H9 (cell line): ENCODE data around the gene TCF25. TPM values are rescaled to one million over a fixed set of nuclear protein-coding genes. Genes with fewer than 3 reads are reported as not detected.
A peak's percentile ranks its signal among the peaks of the same experiment; 100 is the strongest.

Experiments used
- DNase-seq: peaks from one replicate; pipeline ENCODE4 v3.0.0-alpha.2; 2017
- H2AFZ ChIP-seq: one replicate; pipeline ENCODE4 v1.6.1; 2013; ENCODE audit warnings: mild to moderate bottlenecking, low read length, control low read depth, moderate library complexity
- H2AK5ac ChIP-seq: 2 replicates; pipeline ENCODE4 v1.6.1; 2013; ENCODE audit warnings: low read length, control low read depth, mixed read lengths; ENCODE audit not compliant: insufficient read length
- H2BK120ac ChIP-seq: one replicate; pipeline ENCODE4 v1.6.1; 2013; ENCODE audit warnings: low read depth, mild to moderate bottlenecking, low read length, control low read depth, inconsistent platforms; ENCODE audit not compliant: poor library complexity, severe bottlenecking
- H2BK12ac ChIP-seq: 2 replicates; pipeline ENCODE4 v1.6.1; 2013; ENCODE audit warnings: low read length, control low read depth, mixed read lengths, low read depth; ENCODE audit not compliant: insufficient read length
- H2BK15ac ChIP-seq: 2 replicates; pipeline ENCODE4 v1.6.1; 2013; ENCODE audit warnings: low read depth, low read length, control low read depth
- H2BK20ac ChIP-seq: one replicate; pipeline ENCODE4 v1.6.1; 2013; ENCODE audit warnings: low read depth, mild to moderate bottlenecking, low read length, control low read depth, inconsistent platforms; ENCODE audit not compliant: poor library complexity, severe bottlenecking
- H2BK5ac ChIP-seq: 2 replicates; pipeline ENCODE4 v1.6.1; 2013; ENCODE audit warnings: low read length, control low read depth, mixed read lengths; ENCODE audit not compliant: insufficient read length
- H3K14ac ChIP-seq: 2 replicates; pipeline ENCODE4 v1.6.1; 2013; ENCODE audit warnings: low read length, control low read depth; ENCODE audit not compliant: insufficient read depth
- H3K18ac ChIP-seq: 2 replicates; pipeline ENCODE4 v1.6.1; 2013; ENCODE audit warnings: low read depth, mild to moderate bottlenecking, mixed read lengths, low read length, control low read depth; ENCODE audit not compliant: insufficient read length
- H3K23ac ChIP-seq: 2 replicates; pipeline ENCODE4 v1.6.1; 2013; ENCODE audit warnings: low read length, control low read depth, mixed read lengths, low read depth; ENCODE audit not compliant: insufficient read length
- H3K23me2 ChIP-seq: 2 replicates; pipeline ENCODE4 v1.6.1; 2013; ENCODE audit warnings: low read depth, mild to moderate bottlenecking, mixed read lengths, low read length, control low read depth; ENCODE audit not compliant: insufficient read length, poor library complexity, severe bottlenecking
- H3K27ac ChIP-seq: 2 replicates; pipeline ENCODE4 v1.5.1; 2013; ENCODE audit warnings: low read length, control low read depth, mixed read lengths, low read depth; ENCODE audit not compliant: insufficient read length
- H3K27me3 ChIP-seq: 2 replicates; pipeline ENCODE4 v1.6.1; 2013; ENCODE audit warnings: low read length, control low read depth, inconsistent platforms; ENCODE audit not compliant: insufficient read depth
- H3K4ac ChIP-seq: 2 replicates; pipeline ENCODE4 v1.6.1; 2013; ENCODE audit warnings: low read depth, mild to moderate bottlenecking, control low read depth, inconsistent platforms, low read length, moderate library complexity
- H3K4me1 ChIP-seq: 2 replicates; pipeline ENCODE4 v1.6.1; 2013; ENCODE audit warnings: low read length, control low read depth, inconsistent platforms; ENCODE audit not compliant: insufficient read depth
- H3K4me2 ChIP-seq: 2 replicates; pipeline ENCODE4 v1.6.1; 2013; ENCODE audit warnings: low read length, control low read depth, mixed read lengths; ENCODE audit not compliant: insufficient read length, insufficient read depth
- H3K56ac ChIP-seq: 2 replicates; pipeline ENCODE4 v1.6.1; 2013; ENCODE audit warnings: low read depth, mild to moderate bottlenecking, mixed read lengths, low read length, control low read depth; ENCODE audit not compliant: insufficient read length
- H3K79me1 ChIP-seq: 2 replicates; pipeline ENCODE4 v1.6.1; 2013; ENCODE audit warnings: low read depth, mild to moderate bottlenecking, moderate library complexity, low read length, control low read depth, inconsistent platforms; ENCODE audit not compliant: insufficient read depth, poor library complexity, severe bottlenecking
- H3K79me2 ChIP-seq: 2 replicates; pipeline ENCODE4 v1.6.1; 2013; ENCODE audit warnings: low read length, control low read depth, inconsistent platforms; ENCODE audit not compliant: insufficient read depth
- H3K9ac ChIP-seq: 2 replicates; pipeline ENCODE4 v1.6.1; 2013; ENCODE audit warnings: low read length, control low read depth, mixed read lengths; ENCODE audit not compliant: insufficient read length; ENCODE audit errors: extremely low read depth
- H3K9me3 ChIP-seq: one replicate; pipeline ENCODE4 v1.6.1; 2013; ENCODE audit warnings: low read depth, low read length, inconsistent platforms; ENCODE audit not compliant: control insufficient read depth
- H3T11ph ChIP-seq: one replicate; pipeline ENCODE4 v1.6.1; 2013; ENCODE audit warnings: mild to moderate bottlenecking, low read length, control low read depth, inconsistent platforms
- H4K20me1 ChIP-seq: one replicate; pipeline ENCODE4 v1.6.1; 2013; ENCODE audit not compliant: control insufficient read depth, insufficient read length, insufficient read depth
- H4K5ac ChIP-seq: 2 replicates; pipeline ENCODE4 v1.6.1; 2013; ENCODE audit warnings: low read depth, mild to moderate bottlenecking, mixed read lengths, low read length, control low read depth; ENCODE audit not compliant: insufficient read length
- H4K8ac ChIP-seq: replicated peaks from 2 replicates; pipeline ENCODE4 v1.6.1; 2013; ENCODE audit warnings: low read length, control low read depth, mixed read lengths, low read depth; ENCODE audit not compliant: insufficient read length
- H4K91ac ChIP-seq: 2 replicates; pipeline ENCODE4 v1.6.1; 2013; ENCODE audit warnings: low read depth, mild to moderate bottlenecking, moderate library complexity, mixed read lengths, low read length, control low read depth; ENCODE audit not compliant: insufficient read length
- H3K27ac Mint-ChIP-seq, 3 experiments: 2 replicates in 2 of 3; 3 replicates in 1 of 3; pipeline ENCODE4 v1.8.0; 2020 to 2021; ENCODE audit warnings: mixed read lengths in 3 of 3, mild to moderate bottlenecking in 1 of 3, moderate library complexity in 1 of 3
- H3K27me3 Mint-ChIP-seq: 2 replicates; pipeline ENCODE4 v1.8.0; 2021; ENCODE audit warnings: low read depth, mild to moderate bottlenecking, moderate library complexity, mixed read lengths
- H3K36me3 Mint-ChIP-seq, 3 experiments: 2 replicates in 2 of 3; 3 replicates in 1 of 3; pipeline ENCODE4 v1.8.0; 2020 to 2021; ENCODE audit warnings: low read depth in 3 of 3, mixed read lengths in 3 of 3; ENCODE audit not compliant: insufficient read depth in 1 of 3
- H3K4me1 Mint-ChIP-seq, 2 experiments: 2 replicates each; pipeline ENCODE4 v1.8.0; 2020; ENCODE audit warnings: mixed read lengths in 2 of 2
- H3K4me3 Mint-ChIP-seq, 2 experiments: 2 replicates in 1 of 2; 3 replicates in 1 of 2; pipeline ENCODE4 v1.8.0; 2020 to 2021; ENCODE audit warnings: mild to moderate bottlenecking in 2 of 2, mixed read lengths in 2 of 2, moderate library complexity in 1 of 2
- H3K9me3 Mint-ChIP-seq, 2 experiments: 2 replicates in 1 of 2; 3 replicates in 1 of 2; pipeline ENCODE4 v1.8.0; 2020; ENCODE audit warnings: mild to moderate bottlenecking in 2 of 2, mixed read lengths in 2 of 2, moderate library complexity in 1 of 2
- CTCF ChIP-seq: fragments of 200-600 bp; sonication (generic); conservative IDR thresholded peaks from 3 replicates; pipeline ENCODE4 v1.8.0; 2021; ENCODE audit warnings: antibody characterized with exemption, mild to moderate bottlenecking
- WGBS: extraction: QIAGEN DNeasy Blood & Tissue Kit; methylation state at CpG from one replicate; pipeline ENCODE4 v1.1.7; 2013; ENCODE audit warnings: missing lambda C conversion rate, low lambda C conversion rate, mixed read lengths; ENCODE audit not compliant: insufficient read length; ENCODE audit errors: extremely low coverage; 5-methylcytosine and 5-hydroxymethylcytosine counted together
- total RNA-seq: library from RNA; stranded (reverse); gene quantifications from 2 replicates; pipeline ENCODE4 v1.2.1, GENCODE V29; 2021

The TCF25 gene
- total RNA-seq, 1 experiment from 2014 or later = 109 TPM

- no peaks in the 10 kb centered on the region for H4K20me1 ChIP-seq
- H3K23ac ChIP-seq = no peak overlapping the region
- WGBS = no CpG with 5 or more reads among the region's 20 CpGs
- no peak overlapping the region for H4K8ac ChIP-seq
- H3K27me3 ChIP-seq = no peaks in the 10 kb centered on the region
- no peaks in the 10 kb centered on the region for H3K79me1 ChIP-seq
- H3K4me2 ChIP-seq = no peak overlapping the region
- no peak overlapping the region for H3K4ac ChIP-seq
- no peaks in the 10 kb centered on the region for H3K4me1 Mint-ChIP-seq
- H3K27ac ChIP-seq = no peak overlapping the region
- no peaks in the 10 kb centered on the region for H3K79me2 ChIP-seq
- no peak overlapping the region for H2BK5ac ChIP-seq
- no peak overlapping the region for H4K91ac ChIP-seq
- peak overlapping the region in 1 of 2 experiments; percentile 40; a peak in 2 of 5 replicates for H3K4me3 Mint-ChIP-seq
- no peak overlapping the region for H2BK20ac ChIP-seq
- H3K36me3 Mint-ChIP-seq = peaks cover 32 to 41% (median 38%) of the 10 kb centered on the region in 3 experiments
- H3K56ac ChIP-seq = no peak overlapping the region
- no peaks in the 10 kb centered on the region for H3K9me3 Mint-ChIP-seq
- H2BK15ac ChIP-seq = no peak overlapping the region
- H2AFZ ChIP-seq = no peak overlapping the region
- H3K9me3 ChIP-seq = no peaks in the 10 kb centered on the region
- no peak overlapping the region for H2AK5ac ChIP-seq
- no peak overlapping the region for H2BK120ac ChIP-seq
- no peak overlapping the region for H4K5ac ChIP-seq
- DNase-seq = no peak
- H3K14ac ChIP-seq = no peak overlapping the region
- no peak overlapping the region for H3K27ac Mint-ChIP-seq
- H2BK12ac ChIP-seq = no peak overlapping the region
- H3K9ac ChIP-seq = no peak overlapping the region
- H3K23me2 ChIP-seq = no peaks in the 10 kb centered on the region
- H3K4me1 ChIP-seq = no peaks in the 10 kb centered on the region
- no peak overlapping the region for H3K18ac ChIP-seq
- TF ChIP-seq CTCF = no peak
- peaks cover 1% of the 10 kb centered on the region; the same call in 1 of the 2 replicates for H3K27me3 Mint-ChIP-seq
- no peak overlapping the region for H3T11ph ChIP-seq
Observed at GRCh38 chr16:89936981-89937380, 63.6 kb downstream of the TCF25 start.
